Activated CD8-positive, alpha-beta memory T cell treated with anti-CD3 and anti-CD28 coated beads, Interleukin-2, amount 50 U/mL, for 48 hours (primary cell): ENCODE data around the gene TYW1.
"Not testable (repeated sequence)": the region's sequence is repeated elsewhere in the genome, so short reads cannot be mapped to it uniquely, and the experiment has no call there.

ENCODE experiments used
- DNase-seq: peaks from one replicate; pipeline ENCODE4 v3.0.0-alpha.2; 2020

The TYW1 gene

DNA sequence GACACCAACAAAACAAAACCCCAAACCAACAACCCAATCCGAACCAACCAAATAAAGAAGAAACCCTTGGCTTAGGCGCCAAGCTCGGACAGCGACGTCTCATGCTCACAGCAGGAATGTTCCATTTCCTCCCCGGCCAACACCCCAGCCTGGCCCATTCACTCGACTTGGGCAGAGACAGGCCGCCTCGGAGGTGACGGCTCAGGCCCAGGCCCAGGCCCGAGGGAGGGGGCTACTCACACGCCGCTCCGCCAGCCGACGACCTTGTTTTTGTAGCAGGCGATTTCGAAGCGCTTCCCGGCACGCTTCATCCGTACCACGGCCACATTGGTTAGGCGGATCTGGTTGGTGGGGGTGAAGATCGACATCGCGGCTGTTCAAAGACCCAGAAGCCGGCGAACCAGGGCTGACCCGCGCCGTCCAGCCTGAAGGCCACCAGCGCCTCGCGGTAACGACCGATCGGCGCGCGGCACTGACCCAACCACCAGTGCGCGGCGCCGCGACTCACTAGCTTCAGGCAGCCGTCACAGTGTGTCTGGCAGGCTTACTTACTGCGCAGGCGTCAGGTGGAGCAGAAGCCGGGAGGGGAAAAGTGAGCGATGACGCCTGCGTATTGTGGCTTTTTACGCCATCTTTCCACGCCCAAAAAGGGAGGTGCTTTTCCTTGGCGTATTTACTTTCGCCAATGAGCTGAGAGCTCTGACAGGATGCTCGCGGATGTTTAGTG lies 1.4 kb upstream of the TYW1 start, which contains the start of gene SBDS:
SBDS (minus strand) TSS at position 537 of the 727 bp plus-strand sequence; CDS start at position 368, 169 bp downstream.
- peak; percentile 93 for DNase-seq

DNA sequence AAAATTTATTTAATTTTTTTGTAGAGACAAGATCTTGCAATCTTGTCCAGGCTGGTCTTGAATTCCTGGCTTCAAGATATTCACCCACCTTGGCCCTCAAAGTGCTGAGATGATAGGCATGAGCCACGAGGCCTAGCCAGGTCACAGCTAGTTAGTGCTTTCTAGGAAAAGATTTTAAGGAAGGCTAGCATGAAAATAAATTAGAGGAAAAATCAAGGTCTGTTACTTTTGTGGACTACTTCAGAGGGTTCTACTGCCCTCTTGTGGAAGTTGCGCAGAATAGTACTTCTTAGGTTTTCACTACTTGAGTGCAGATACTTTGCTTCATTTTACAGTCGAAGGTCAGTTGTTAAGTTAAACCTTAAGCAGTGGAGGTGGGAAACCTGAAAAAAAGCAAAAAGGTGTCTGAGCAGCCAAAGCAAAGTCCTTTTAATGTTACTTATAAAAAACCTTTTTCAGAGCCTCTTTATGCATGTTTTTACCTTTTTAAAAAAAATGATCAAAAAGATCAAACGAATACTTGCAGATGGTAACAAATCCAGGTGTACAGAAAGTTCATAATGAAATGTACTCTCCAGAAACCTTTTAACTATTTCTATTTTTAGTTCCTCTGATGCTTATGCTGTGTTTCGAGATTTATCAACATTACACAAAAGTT lies 4.1 kb downstream of the TYW1 start:
- DNase-seq: not testable (repeated sequence)

DNA sequence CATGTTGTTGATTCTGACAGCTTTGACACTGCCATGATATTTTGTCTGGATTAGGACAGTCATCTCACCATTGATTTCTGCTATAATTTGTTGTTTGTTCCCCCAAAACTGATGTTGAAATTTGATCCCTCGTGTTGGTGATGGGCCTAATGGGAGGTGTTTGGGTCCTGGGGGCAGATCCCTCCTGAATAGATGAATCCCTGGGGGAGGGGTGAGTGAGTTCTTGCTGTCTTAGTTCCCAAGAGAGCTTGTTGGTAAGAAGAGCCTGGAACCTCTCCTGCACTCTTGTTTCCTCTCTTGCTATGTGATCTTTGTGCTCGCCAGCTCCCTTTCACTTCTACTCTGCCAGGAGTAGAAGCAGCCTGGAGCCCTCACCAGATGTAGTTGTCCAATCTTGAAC lies 7.5 kb downstream of the TYW1 start:
- DNase-seq: not testable (repeated sequence)

DNA sequence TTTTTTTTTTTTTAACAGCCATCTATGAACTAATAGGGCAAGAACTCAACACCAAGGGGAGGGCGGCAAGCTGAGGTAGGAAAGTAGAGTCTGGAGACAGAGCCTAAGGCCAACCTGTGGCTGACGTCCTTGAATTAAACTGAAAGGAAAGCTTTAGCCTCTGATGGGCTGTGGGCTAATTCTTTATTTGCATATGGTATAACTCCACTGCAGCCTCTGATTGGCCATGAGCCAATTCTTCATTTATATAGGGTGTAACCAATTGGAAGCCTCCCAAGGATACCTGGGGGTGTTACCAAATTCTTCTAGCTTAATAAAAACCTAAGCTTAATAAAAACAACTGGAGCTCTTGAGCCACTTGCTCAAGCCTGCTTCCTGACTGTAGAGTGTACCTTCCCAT lies 10.3 kb downstream of the TYW1 start:
- DNase-seq: peak; percentile 1

DNA sequence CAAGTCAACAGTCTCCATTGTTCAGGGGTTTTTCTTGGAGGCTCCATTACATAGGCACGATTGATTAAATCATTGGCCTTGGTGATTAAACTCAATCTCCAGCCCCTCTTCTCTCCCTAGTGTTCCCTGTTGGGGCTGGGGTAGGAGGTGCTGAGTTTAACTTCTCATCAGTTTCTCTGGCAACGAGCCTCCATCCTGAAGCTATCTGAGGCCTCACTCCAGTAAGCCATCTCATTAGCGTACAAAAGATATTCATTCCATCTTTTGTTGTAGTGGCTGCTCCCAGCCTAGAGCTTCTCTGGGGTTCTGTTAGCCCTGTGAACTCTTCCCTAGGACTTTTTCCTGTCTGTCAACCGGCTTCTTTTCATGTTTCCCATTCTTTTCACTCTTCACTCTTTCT lies 11.6 kb downstream of the TYW1 start:
- DNase-seq: no peak

DNA sequence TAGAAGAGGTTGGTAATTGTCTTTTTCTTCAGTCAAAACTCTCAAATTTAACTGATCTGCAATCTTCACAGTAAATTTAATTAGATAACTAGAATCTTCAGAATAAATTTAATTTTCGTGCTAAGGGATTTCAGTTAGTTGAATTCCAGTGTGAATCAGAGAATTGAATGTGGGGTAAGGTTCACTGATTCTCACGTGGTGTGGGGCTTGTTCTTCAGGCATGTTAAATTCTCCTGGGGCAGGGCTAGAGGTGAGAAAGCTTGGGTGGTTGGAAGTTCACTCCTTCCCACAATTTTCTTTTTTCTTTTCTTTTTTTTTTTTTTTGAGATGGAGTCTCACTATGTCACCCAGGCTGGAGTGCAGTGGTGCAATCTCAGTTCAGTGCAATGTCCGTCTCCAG lies 13.0 kb downstream of the TYW1 start:
- not testable (repeated sequence) for DNase-seq

DNA sequence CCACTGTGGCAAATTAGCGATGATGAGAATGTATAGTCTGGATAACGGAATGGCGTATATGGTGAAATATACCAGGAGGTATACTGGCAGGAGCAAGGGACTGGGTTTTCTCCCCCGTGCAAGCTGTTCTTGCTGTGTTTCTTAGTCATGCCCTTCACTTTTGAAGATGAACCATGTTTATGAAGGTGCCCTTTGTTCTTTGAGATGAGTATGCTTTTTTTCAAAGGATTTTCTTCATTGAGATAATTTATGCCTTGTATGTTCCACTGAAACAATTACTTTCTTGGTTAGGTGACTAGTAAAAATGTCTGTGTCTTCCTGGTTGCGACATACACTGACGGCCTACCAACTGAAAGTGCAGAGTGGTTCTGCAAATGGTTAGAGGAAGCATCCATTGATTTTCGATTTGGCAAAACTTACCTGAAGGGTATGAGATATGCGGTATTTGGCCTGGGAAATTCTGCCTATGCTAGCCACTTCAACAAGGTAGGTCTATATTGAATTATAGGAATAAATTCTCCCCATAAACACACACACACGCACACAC lies 17.5 kb downstream of the TYW1 start:
- DNase-seq: not testable (repeated sequence)

DNA sequence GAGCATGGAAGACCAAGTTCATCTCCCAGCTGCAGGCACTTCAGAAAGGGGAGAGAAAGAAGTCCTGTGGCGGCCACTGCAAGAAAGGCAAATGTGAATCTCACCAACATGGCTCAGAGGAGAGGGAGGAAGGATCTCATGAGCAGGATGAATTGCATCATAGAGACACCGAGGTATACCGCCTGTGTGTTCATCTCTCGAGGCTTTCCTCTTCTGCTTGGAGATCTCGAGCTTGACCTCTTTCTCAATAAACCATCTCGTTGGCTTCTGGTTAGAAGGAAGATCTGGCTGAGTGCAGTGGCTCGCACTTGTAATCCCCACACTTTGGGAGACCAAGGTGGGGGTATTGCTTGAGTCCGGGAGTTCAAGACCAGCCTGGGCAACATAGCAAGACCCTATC lies 21.3 kb downstream of the TYW1 start:
- peak; percentile 13 for DNase-seq

DNA sequence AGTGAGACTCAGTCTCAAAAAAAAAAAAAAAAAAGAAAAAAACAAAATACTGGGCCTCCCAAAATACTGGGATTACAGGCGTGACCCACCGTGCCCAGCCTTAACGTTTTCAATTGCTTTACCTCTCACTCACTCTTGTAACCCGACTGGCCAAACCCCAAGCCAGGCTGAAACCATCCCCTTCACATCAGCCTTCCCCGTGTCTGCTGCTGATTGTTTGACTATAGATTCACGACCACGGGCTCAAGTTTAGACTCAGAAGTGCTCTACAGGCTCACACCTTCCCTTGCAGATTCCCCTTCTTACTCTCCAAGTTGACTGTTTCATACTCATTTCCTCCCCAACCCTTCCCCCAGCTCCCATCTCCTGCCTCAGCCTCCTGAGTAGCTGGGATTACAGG lies 22.3 kb downstream of the TYW1 start:
- no peak for DNase-seq

DNA sequence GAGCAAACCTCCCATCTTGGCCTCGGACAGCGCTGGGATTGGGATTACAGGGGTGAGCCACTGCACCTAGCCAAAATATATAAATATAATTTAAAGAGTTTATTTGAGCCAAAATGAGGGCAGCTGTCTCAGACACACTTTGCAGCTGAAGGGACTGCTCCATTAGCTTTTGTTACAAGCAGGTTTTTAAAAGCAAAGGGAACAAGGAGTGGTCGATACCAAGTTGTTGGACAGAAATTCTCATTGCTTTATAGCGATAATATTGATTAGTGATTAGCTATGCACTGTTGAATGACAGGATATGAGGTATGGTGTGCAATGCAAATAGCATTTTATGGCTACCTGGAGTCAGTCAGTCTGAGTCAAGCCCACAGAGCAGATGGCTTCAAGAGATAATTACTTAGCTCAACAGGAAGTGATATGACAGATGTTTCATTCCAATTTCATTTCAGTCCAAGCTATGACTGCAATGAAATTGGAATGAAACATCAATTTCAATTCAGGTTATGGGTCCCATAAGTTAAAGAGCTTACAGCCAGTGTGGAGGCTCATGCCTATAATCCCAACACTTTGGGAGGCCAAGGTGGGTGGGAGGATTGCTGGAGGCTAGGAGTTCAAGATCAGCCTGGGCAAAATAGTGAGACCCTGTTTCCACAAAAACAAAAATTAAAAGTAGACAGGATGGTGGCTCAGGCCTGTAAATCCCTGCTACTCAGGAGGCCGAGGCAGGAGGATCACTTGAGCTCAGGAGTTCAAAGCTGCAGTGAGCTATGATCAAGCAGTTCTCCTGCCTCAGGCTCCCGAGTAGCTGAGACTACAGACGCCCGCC lies 23.1 kb downstream of the TYW1 start:
- peak; percentile 51 for DNase-seq

DNA sequence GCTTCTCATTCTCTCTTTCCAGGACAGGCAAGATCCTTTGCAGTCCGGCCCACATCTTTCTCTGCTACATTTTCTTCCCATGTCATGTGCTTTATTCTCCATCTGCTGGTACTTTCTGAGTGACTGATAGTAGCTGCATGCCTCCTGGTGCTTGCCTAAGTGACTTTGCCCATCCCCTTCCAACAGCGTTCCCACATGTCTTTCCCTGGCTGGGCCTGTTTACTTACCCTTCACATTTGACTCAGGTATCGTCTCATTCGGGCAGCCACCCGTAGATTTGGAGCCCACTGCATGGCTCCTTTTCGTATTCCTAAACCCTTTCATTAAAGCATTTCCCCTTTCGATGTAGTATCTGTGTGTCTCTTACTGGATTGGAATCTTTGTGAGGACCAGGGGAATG lies 24.6 kb downstream of the TYW1 start:
- DNase-seq: peak; percentile 30

DNA sequence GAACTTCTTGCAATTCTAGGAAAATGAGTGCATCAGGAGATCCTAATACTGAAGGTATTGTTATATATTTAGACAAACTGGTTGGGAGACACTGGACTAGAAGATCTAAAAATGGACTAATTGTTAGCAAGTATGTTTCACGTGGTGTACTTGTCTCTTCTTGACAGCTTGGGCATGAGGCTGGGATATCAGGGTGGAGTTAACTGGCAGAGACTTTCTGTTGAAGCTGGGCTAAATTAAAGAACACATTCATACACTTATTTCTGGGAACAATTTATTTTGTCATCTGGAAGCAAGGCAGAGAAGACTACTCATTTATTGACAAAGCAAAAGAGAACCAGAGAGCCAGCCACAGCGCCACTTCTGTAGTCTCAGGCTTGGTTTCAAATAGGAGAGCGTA lies 25.9 kb downstream of the TYW1 start:
- no peak for DNase-seq

DNA sequence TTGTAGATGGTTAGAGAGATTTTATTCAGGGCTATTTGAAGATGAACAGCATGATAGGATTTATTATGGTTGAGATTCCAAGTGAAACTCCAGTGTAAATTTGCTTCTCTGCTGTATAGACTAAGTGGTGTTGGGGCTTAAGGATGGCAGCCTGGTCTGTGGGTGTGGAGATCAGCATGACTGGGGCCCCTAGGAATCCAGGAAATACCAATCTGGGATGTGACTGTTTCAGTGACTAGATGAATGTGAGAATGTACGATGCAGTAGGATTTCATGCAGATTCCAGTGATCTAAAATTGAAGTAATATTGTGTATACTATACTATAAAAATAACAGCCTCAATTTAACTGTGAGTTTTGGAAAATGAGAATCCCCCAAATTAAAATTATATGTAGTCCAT lies 28.8 kb downstream of the TYW1 start:
- DNase-seq: not testable (repeated sequence)

DNA sequence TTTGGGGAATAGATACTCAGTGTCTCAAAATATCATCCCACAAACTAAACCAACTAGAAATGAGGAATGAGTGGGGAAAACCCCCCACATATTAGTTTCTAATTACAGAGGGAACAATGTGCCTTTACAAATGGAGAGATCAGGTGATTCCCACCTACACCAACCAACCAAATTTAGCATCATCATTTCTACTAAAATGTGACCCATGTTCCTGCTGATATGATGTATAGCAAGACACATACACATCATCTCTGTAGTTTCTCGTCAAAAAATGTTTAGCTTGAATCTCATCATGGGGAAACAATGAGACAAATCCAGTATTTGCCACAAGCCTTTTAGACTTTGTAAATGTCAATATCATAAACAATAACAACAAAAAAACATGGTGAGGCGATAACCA lies 35.1 kb downstream of the TYW1 start:
- not testable (repeated sequence) for DNase-seq

DNA sequence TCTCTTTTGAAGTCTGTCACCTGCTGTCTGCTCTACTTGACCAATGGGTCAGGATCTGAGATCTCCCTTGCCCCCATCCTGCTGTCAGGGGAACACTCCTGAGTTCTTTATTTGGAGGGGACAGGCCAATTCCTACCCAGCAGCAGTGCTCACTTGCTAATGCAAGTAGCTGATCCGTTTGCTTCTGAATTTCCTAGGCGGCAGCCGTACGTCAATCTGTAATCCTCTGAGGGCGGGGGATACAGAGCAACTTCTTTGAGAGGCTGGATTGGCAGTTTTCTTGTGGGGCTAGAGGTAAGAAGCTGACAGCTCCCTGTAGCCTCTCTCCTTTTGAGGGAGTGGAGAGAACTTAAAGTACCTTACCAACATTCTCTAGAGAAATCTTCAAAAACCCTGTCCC lies 36.6 kb downstream of the TYW1 start:
- DNase-seq: no peak

DNA sequence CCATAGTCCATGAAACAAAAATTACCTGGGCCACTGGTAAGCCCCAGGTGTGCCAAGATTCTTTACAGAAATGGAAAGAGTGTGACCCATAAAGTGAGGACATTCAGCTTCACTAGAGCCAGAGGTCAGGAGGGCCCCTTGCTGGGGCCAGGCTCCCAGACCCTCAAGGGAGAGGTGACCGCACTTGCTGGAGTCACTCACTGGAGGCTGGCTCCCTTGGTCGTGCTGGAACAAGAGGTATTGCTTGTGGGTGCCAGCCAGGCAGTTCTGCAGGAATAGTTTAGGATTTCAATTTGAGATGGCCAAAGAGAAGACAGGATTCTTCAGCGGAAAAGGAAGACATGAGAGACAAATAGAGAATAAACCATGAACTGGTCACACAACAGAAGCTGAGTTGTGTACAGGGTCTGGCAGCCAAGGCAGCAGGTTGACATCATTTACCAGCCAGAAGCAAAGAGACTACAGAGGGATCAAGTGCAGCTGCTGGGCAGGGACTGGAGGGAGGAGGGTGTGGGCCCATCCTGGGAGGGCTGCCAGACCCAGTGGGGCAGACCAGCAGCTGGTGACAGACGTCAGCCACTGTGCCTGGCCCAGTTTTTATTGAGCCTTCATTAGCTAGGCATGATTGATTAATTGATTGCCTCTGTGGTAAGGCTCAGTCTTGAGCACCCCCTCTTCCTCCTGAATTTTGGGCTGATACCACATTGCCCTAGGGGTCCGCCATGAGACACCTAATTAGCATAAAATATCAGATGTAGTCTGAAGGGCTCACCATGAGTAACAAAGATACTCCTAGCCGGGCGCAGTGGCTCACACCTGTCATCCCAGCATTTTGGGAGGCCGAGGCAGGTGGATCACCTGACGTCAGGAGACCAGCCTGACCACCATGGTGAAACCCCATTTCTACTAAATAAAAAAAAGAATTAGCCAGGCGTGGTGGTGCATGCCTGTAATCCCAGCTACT lies 40.1 kb downstream of the TYW1 start:
- DNase-seq: not testable (repeated sequence)

DNA sequence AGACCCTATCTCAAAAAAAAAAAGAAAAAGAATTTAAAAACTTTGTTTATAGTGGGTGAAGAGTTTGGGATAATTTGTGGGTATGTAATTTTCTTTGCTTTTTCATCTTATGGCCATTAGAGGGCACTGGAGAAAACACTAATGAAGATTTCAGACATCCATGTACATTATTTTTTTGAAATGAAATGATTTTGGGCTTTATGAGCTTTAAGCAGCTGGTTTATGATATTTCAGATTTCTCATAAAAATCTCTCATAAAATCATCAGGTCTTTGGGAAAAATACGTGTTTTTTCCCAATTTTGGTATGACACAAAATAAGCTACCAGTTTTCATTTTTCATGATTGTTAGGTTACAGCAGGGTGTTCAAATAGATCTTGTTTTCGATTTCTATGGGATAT lies 44.2 kb downstream of the TYW1 start:
- not testable (repeated sequence) for DNase-seq

DNA sequence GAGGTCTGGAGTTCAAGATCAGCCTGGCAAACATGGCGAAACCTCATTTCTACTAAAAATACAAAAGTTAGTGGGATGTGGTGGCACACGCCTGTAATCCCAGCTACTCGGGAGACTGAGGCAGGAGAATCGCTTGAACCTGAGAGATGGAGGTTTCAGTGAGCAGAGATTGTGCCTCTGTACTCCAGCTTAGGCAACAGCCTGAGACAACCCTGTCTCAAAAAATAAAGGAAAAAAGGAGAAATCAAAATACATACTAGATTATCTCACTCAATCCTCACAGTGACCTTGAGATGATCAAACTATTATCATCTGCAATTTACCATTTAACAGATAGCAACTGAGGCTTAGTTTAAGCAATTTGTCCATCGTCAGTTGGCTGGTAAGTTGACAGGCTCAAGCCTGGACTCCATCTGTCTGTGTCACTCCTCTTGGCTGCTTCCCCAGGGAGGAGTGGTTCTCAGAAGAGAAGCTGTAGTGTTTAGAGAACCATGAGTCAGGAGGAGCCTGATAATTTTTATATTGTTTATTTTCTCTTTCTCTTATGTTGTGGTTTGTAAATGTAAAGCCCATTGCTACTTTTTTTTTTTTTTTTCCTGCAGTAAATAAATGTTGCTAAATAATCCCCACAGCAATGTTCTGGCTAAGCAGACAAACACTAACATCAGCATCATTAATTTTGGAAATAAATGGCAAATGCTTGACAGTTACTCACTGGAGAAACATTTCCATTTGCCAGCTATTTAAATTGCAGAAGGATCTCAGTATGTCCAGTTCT lies 46.3 kb downstream of the TYW1 start:
- not testable (repeated sequence) for DNase-seq

DNA sequence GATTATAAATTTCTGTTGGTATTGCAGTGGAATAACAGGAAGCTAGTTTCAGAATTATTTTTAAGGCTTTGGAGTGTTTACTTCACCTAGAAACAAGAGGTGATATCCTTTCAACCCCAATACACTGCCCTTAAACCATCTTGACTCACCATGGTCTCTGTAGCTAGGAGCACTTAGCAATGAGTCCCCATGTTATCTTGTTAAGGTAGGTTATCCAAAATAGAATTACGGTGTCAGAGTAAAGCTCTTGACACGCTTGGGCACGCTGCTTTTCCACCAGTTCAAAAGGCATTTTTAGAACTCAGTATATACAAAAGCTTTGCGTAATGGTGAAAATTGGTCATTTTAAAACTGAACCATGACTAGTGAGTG lies 46.9 kb downstream of the TYW1 start:
- DNase-seq: not testable (repeated sequence)

DNA sequence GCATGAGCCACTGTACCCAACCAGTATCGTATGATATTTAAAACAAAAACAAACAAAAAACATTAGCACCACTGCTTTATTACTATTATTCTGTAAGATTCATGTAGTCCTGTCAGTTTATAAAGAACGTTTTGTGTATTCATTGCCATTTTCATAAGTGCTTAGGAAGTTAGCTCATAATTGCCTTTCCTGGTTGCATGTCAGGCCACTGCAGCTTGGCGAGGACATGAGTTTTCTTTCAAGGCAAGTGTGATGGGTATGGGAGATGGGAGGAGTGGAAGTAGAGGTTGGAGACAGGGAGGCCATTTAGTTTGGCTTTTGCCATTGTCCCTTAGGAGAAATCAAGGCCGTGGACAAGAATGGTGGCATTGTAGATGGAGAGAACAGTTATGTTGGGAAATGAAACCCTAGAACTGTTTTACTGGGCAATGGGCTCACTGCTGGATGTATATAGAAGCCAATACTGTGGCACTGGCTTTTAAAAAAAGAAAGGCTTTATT lies 48.9 kb downstream of the TYW1 start:
- DNase-seq: no peak

DNA sequence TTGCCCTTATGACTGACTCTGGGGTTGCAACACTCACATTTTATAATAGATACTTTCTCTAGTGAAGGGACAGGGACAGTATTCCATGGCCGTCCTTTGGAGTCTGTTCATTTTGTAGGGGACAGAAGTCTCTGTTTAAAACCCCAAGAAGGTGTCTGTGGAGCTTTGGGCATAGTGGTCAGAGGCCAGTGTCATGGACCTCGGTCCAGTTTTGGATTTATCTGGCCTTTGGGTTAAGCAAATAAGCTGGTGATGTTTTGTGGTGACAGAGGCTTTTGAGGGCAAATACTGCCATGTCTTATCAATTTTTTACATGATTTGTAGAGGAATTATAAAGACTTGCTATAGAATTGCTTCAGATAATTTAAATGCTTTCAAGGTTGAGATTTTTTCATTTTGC lies 50.2 kb downstream of the TYW1 start:
- DNase-seq: not testable (repeated sequence)
